GM12875 (cell line): Measurements from ENCODE around the gene ZNF143.

Experiments
- H3K4me3 ChIP-seq: one replicate; pipeline ENCODE4 v1.5.1; 2011; ENCODE audit warnings: low read depth, low read length, control low read depth
- CTCF ChIP-seq: IDR thresholded peaks from 2 replicates; pipeline ENCODE4 v1.5.1; 2011; ENCODE audit warnings: low read depth, mild to moderate bottlenecking, control low read depth, inconsistent platforms, low read length, moderate library complexity, borderline replicate concordance; ENCODE audit not compliant: insufficient read depth

The ZNF143 gene

GRCh38 chr11:9571763-9572115 is 110.9 kb downstream of the ZNF143 start:
- no peak for TF ChIP-seq CTCF

GRCh38 chr11:9573052-9573774 is 112.4 kb downstream of the ZNF143 start, which contains the start of gene WEE1:
Gene WEE1 (plus strand): TSS chr11:9573670. CDS start chr11:9573934, 264 bp downstream.
- TF ChIP-seq CTCF: no peak
- peak within 1 kb of the TSS; percentile 91 for H3K4me3 ChIP-seq

More at GRCh38 chr11:9571763-9572115, 110.9 kb downstream of the ZNF143 start:
- no peak overlapping the region for H3K4me3 ChIP-seq

GRCh38 chr11:9573775-9574621 is 113.2 kb downstream of the ZNF143 start:
- TF ChIP-seq CTCF: no peak
- H3K4me3 ChIP-seq: peak overlapping the region; percentile 91

- no peak for TF ChIP-seq CTCF
- H3K4me3 ChIP-seq: peak overlapping the region; percentile 91
These were observed 113.9 kb downstream of the ZNF143 start for GRCh38 chr11:9574622-9575259.

- peak overlapping the region; percentile 91 for H3K4me3 ChIP-seq
- no peak for TF ChIP-seq CTCF
These were observed 114.7 kb downstream of the ZNF143 start for GRCh38 chr11:9575260-9576240.

DNA sequence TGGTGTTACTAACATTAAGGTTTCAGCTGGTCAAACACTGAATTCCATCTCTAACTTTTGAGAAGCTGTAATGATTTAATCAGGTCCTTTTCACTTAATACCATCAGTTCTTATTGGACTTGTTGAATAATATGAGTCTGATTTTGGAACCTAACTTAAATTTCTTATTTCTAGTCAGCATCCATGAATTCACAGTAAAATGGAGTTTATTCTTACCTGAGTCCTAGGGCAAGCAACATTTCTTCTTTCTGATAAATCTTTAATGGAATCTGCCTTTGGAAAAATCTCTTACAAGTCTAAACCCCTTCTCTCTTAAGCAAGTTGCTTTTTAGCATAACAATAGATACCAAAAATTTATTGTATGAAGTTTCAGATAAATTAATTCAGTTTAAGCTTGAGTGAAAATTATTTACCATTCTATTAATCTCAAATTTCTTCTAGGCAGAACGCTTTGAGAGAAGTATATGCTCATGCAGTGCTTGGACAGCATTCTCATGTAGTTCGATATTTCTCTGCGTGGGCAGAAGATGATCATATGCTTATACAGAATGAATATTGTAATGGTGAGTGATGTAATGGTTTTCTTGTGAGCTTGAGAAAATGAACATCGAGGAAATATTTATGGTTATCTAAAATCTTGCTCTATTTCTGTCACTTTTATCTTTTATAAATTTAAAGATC is 116.0 kb downstream of the ZNF143 start:
- no peak for TF ChIP-seq CTCF
- peak overlapping the region; percentile 91 for H3K4me3 ChIP-seq
